B cell (primary cell): ENCODE data around the gene HLA-DMA. TPM values are rescaled to one million over a fixed set of nuclear protein-coding genes. Genes with fewer than 3 reads are reported as not detected.
A peak's percentile ranks its signal among the peaks of the same experiment; 100 is the strongest.

Experiments used
- ATAC-seq: fragments of 200-7000 bp; cut with Tn5 transposase; one replicate; pipeline ENCODE4 v1.10.0; 2021; ENCODE audit warnings: low read depth, mild to moderate bottlenecking, moderate number of reproducible peaks, moderate library complexity
- CTCF ChIA-PET: fragments of 350-600 bp; sonication (Branson Sonifier 250); formaldehyde crosslinking; loops from one replicate; lab custom pipeline; 2021; ENCODE audit warnings: antibody characterized with exemption, inconsistent platforms; lab: Charles Lee
- POLR2A ChIA-PET: fragments of 350-600 bp; sonication (Branson Sonifier 250); formaldehyde crosslinking; loops from one replicate; lab custom pipeline; 2021; ENCODE audit warnings: antibody characterized with exemption; lab: Charles Lee
- DNase-seq: peaks from one replicate; pipeline ENCODE4 v3.0.0; 2013
- H2AFZ ChIP-seq: 2 replicates; pipeline ENCODE4 v1.6.1; 2012; ENCODE audit warnings: mild to moderate bottlenecking, low read depth, low read length; ENCODE audit not compliant: insufficient read depth, poor library complexity, severe bottlenecking
- H3K27ac ChIP-seq, 2 donors: 1 replicate in 1 of 2; 2 replicates in 1 of 2; pipeline ENCODE4 v1.5.1; 2012 to 2013; ENCODE audit warnings: low read length in 2 of 2, mild to moderate bottlenecking in 2 of 2, moderate library complexity in 1 of 2
- H3K27me3 ChIP-seq, 4 experiments: fragments of 200-600 bp in 1 of 4; sonication (generic) in 1 of 4; replicated peaks in 1 of 4; 1 replicate in 2 of 4; 2 replicates in 2 of 4; pipeline versions ENCODE4 v1.6.1 to v1.7.0; 2013 to 2016; ENCODE audit warnings: low read length in 3 of 4, mild to moderate bottlenecking in 2 of 4, mixed read lengths in 1 of 4, moderate library complexity in 1 of 4; ENCODE audit not compliant: insufficient read depth in 4 of 4, control insufficient read depth in 3 of 4; ENCODE audit errors: control extremely low read depth in 1 of 4
- H3K36me3 ChIP-seq, 2 experiments: replicated peaks in 1 of 2; 1 replicate in 1 of 2; 2 replicates in 1 of 2; pipeline versions ENCODE4 v1.6.1 to v1.7.1; 2013; ENCODE audit warnings: low read length in 1 of 2; ENCODE audit not compliant: insufficient read depth in 2 of 2, control insufficient read depth in 1 of 2; ENCODE audit errors: control extremely low read depth in 1 of 2, extremely low read depth in 1 of 2
- H3K4me1 ChIP-seq, 2 donors: fragments of 200-600 bp in 1 of 2; sonication (generic) in 1 of 2; 1 replicate in 1 of 2; 2 replicates in 1 of 2; pipeline versions ENCODE4 v1.5.1 to v1.6.1; 2013 to 2017; ENCODE audit warnings: low read length in 2 of 2; ENCODE audit not compliant: control insufficient read depth in 2 of 2, insufficient read depth in 2 of 2
- H3K4me2 ChIP-seq: replicated peaks from 2 replicates; pipeline ENCODE3; 2012; ENCODE audit warnings: mild to moderate bottlenecking, low read depth, low read length; ENCODE audit not compliant: poor library complexity, severe bottlenecking
- H3K4me3 ChIP-seq, 5 experiments: fragments of 200-600 bp in 1 of 5; sonication (generic) in 1 of 5; 1 replicate in 3 of 5; 2 replicates in 2 of 5; pipeline versions ENCODE4 v1.5.1 to v1.7.0; 2011 to 2016; ENCODE audit warnings: low read length in 4 of 5, mild to moderate bottlenecking in 4 of 5, low read depth in 2 of 5, control low read depth in 1 of 5, moderate library complexity in 1 of 5; ENCODE audit not compliant: insufficient read depth in 1 of 5; ENCODE audit errors: control extremely low read depth in 1 of 5, extremely low read depth in 1 of 5
- H3K79me2 ChIP-seq: fragments of 200-600 bp; sonication (generic); one replicate; pipeline ENCODE4 v1.6.0; 2016; ENCODE audit warnings: low read length; ENCODE audit not compliant: control insufficient read depth, insufficient read depth
- H3K9ac ChIP-seq: fragments of 200-600 bp; sonication (generic); 2 replicates; pipeline ENCODE4 v1.6.1; 2017; ENCODE audit warnings: mild to moderate bottlenecking, low read length, moderate library complexity
- H3K9me3 ChIP-seq, 3 donors: one replicate each; pipeline versions ENCODE4 v1.6.1 to v1.7.1; 2013; ENCODE audit warnings: low read length in 2 of 3; ENCODE audit not compliant: control insufficient read depth in 2 of 3, insufficient read depth in 1 of 3; ENCODE audit errors: control extremely low read depth in 1 of 3
- H4K20me1 ChIP-seq: 2 replicates; pipeline ENCODE4 v1.6.0; 2012; ENCODE audit warnings: mild to moderate bottlenecking, low read length; ENCODE audit not compliant: insufficient read depth, control insufficient read depth, poor library complexity, severe bottlenecking
- H3K27ac Mint-ChIP-seq: one replicate; pipeline ENCODE4 v1.8.0; 2021; ENCODE audit warnings: mixed read lengths
- H3K27me3 Mint-ChIP-seq: one replicate; pipeline ENCODE4 v1.8.0; 2021; ENCODE audit warnings: mixed read lengths
- H3K4me1 Mint-ChIP-seq: one replicate; pipeline ENCODE4 v1.8.0; 2021; ENCODE audit warnings: mixed read lengths
- H3K4me3 Mint-ChIP-seq: one replicate; pipeline ENCODE4 v1.8.0; 2021; ENCODE audit warnings: mixed read lengths
- H3K9me3 Mint-ChIP-seq: one replicate; pipeline ENCODE4 v1.8.0; 2022; ENCODE audit warnings: mixed read lengths; ENCODE audit not compliant: insufficient read depth
- CTCF ChIP-seq: fragments of 200-600 bp; IDR thresholded peaks from one replicate; pipeline ENCODE4 v1.8.0; 2022; ENCODE audit warnings: antibody characterized with exemption, mild to moderate bottlenecking
- EZH2 ChIP-seq: IDR thresholded peaks from 2 replicates; pipeline ENCODE4 v1.6.1; 2012; ENCODE audit warnings: borderline replicate concordance, low read depth, mild to moderate bottlenecking, moderate library complexity, low read length; ENCODE audit not compliant: insufficient read depth, poor library complexity, severe bottlenecking
- WGBS: methylation state at CpG from one replicate; pipeline ENCODE4 v1.1.5; 2013; ENCODE audit warnings: missing lambda C conversion rate; ENCODE audit not compliant: insufficient coverage; 5-methylcytosine and 5-hydroxymethylcytosine counted together
- intact Hi-C: fragments of 100-400 bp; cut with micrococcal nuclease; formaldehyde crosslinking; loops from one replicate; pipeline ENCODE4 v1.10.0; 2022
- polyA plus RNA-seq: library from polyadenylated mRNA; depleted of rRNA; stranded (reverse); fragments of >200 nt; gene quantifications from 2 replicates; pipeline ENCODE4 v1.2.3, GENCODE V29; 2012
- total RNA-seq, 2 donors: library from RNA; stranded (reverse); fragments of 120-200 nt in 1 of 2; gene quantifications; 1 replicate in 1 of 2; 2 replicates in 1 of 2; pipeline versions ENCODE4 v1.2.3 to v1.2.4, GENCODE V29; 2013 to 2022

HLA-DMA gene
- total and polyA plus RNA-seq, 2 donors (not counting 1 experiment from before 2014, with no cell fraction given), result 558 to 925 TPM

GRCh38 chr6:33001685-33002084, 48.8 kb upstream of the HLA-DMA start:
- H3K27me3 ChIP-seq, result no peaks in the 10 kb centered on the region
- no peak overlapping the region for H3K9ac ChIP-seq
- Mint-ChIP-seq H3K4me1 (peaks cover 30% of the 10 kb centered on the region), H3K9me3 (no peaks in the 10 kb centered on the region), H3K4me3 (no peak overlapping the region), H3K27ac (peak overlapping the region; percentile 23), H3K27me3 (no peaks in the 10 kb centered on the region)
- peaks cover 16 to 18% of the 10 kb centered on the region in 2 donors for H3K4me1 ChIP-seq
- CTCF ChIA-PET, result interaction anchor here (0.9 to 7.8 kb wide), 16 partner anchors 11 to 247 kb away, joined by 3 to 122 read pairs (median 6); no protein-coding TSS in a partner anchor
- H3K9me3 ChIP-seq, result no peaks in the 10 kb centered on the region
- H3K4me3 ChIP-seq, result no peak overlapping the region
- DNase-seq (no peak), ATAC-seq (no peak)
- TF ChIP-seq CTCF (no peak), EZH2 (no peak)
- H4K20me1 ChIP-seq, result no peaks in the 10 kb centered on the region
- H3K27ac ChIP-seq, result no peak overlapping the region
- peaks cover 2% of the 10 kb centered on the region for H3K79me2 ChIP-seq
- WGBS, result 95% methylated on average over 3 of the region's 4 CpGs
- H3K4me2 ChIP-seq, result no peak overlapping the region
- peaks cover 0 to 21% of the 10 kb centered on the region in 2 experiments for H3K36me3 ChIP-seq
- intact Hi-C loops, result no loop called here
- H2AFZ ChIP-seq, result no peak overlapping the region
- POLR2A ChIA-PET, result interaction anchor here (1.8 kb wide), 1 partner anchor 79 kb away, joined by 8 read pairs; no protein-coding TSS in a partner anchor

GRCh38 chr6:33000055-33000454, 47.2 kb upstream of the HLA-DMA start:
- Histone ChIP-seq H3K27ac (peak overlapping the region in 1 of 2 donors; percentile 31), H3K27me3 (no peaks in the 10 kb centered on the region), H3K9me3 (no peaks in the 10 kb centered on the region), H3K36me3 (peaks cover 0 to 8% of the 10 kb centered on the region in 2 experiments), H3K4me2 (peak overlapping the region; percentile 52), H3K9ac (no peak overlapping the region), H4K20me1 (no peaks in the 10 kb centered on the region), H3K4me1 (peaks cover 10 to 13% of the 10 kb centered on the region in 2 donors), H3K79me2 (no peaks in the 10 kb centered on the region), H2AFZ (peak overlapping the region; percentile 9), H3K4me3 (no peak overlapping the region)
- peak overlapping the region; percentile 11 for H3K4me3 Mint-ChIP-seq
- peak; percentile 70 for TF ChIP-seq CTCF
- no peak for TF ChIP-seq EZH2
- H3K27ac Mint-ChIP-seq, result peak overlapping the region; percentile 53
- H3K27me3 Mint-ChIP-seq, result no peaks in the 10 kb centered on the region
- ATAC-seq, result peak; percentile 94
- no peaks in the 10 kb centered on the region for H3K9me3 Mint-ChIP-seq
- ChIA-PET POLR2A (interaction anchor here (0.7 to 2.0 kb wide), 4 partner anchors 9 to 149 kb away, joined by 3 to 11 read pairs (median 6); partner anchors contain the start of gene HLA-DOA), CTCF (interaction anchor here (0.6 to 7.8 kb wide), 50 partner anchors 8 to 1164 kb away, joined by 3 to 122 read pairs (median 5); partner anchors contain the start of genes HLA-DMA, HLA-DPB1, HSD17B8 and RGL2)
- peaks cover 21% of the 10 kb centered on the region for H3K4me1 Mint-ChIP-seq
- 29% methylated on average over 6 of the region's 8 CpGs for WGBS
- intact Hi-C loops, result loop anchor here (1.0 kb wide), 5 partner anchors 14 to 248 kb away; no protein-coding TSS in a partner anchor
- DNase-seq, result peak; percentile 79
